ENCODE results near the gene TAMM41.

- TF ChIP-seq, protein P1, sequence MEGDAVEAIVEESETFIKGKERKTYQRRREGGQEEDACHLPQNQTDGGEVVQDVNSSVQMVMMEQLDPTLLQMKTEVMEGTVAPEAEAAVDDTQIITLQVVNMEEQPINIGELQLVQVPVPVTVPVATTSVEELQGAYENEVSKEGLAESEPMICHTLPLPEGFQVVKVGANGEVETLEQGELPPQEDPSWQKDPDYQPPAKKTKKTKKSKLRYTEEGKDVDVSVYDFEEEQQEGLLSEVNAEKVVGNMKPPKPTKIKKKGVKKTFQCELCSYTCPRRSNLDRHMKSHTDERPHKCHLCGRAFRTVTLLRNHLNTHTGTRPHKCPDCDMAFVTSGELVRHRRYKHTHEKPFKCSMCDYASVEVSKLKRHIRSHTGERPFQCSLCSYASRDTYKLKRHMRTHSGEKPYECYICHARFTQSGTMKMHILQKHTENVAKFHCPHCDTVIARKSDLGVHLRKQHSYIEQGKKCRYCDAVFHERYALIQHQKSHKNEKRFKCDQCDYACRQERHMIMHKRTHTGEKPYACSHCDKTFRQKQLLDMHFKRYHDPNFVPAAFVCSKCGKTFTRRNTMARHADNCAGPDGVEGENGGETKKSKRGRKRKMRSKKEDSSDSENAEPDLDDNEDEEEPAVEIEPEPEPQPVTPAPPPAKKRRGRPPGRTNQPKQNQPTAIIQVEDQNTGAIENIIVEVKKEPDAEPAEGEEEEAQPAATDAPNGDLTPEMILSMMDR (IDR thresholded peaks at IDR 0.05) = no peak
- TF ChIP-seq POLR2AphosphoS5 (IDR thresholded peaks at IDR 0.05) = no peak
- TF ChIP-seq POLR2A (IDR thresholded peaks at IDR 0.05) = no peak
- TF ChIP-seq EP300 (IDR thresholded peaks at IDR 0.05) = no peak
These were observed 51.8 kb downstream of the TAMM41 start for GRCh38 chr3:11794927-11795326.

All from gastroesophageal sphincter (tissue), 3 donors.